Spinal cord (tissue), 10 donors: ENCODE data around the gene CEP135. TPM values are rescaled to one million over a fixed set of nuclear protein-coding genes. Genes with fewer than 3 reads are reported as not detected.
A peak's percentile ranks its signal among the peaks of the same experiment; 100 is the strongest.

Experiments used
- DNase-seq, 6 donors: peaks; one replicate each; pipeline versions ENCODE4 v3.0.0 to v3.0.0-alpha.2; 2013 to 2015; ENCODE audit warnings: low spot score in 6 of 6, low read depth in 4 of 6
- H3K27ac ChIP-seq: one replicate; pipeline ENCODE4 v1.5.1; 2013; ENCODE audit warnings: low read depth, low read length, control low read depth
- H3K27me3 ChIP-seq: one replicate; pipeline ENCODE4 v1.6.1; 2013; ENCODE audit warnings: low read length; ENCODE audit not compliant: control insufficient read depth, insufficient read depth
- H3K36me3 ChIP-seq: one replicate; pipeline ENCODE4 v1.6.1; 2013; ENCODE audit warnings: low read length; ENCODE audit not compliant: control insufficient read depth, insufficient read depth
- H3K4me1 ChIP-seq: one replicate; pipeline ENCODE4 v1.6.1; 2013; ENCODE audit warnings: low read length; ENCODE audit not compliant: control insufficient read depth, insufficient read depth
- H3K4me3 ChIP-seq: one replicate; pipeline ENCODE4 v1.5.1; 2013; ENCODE audit warnings: low read depth, low read length, control low read depth
- H3K9me3 ChIP-seq: one replicate; pipeline ENCODE4 v1.6.1; 2013; ENCODE audit warnings: low read length; ENCODE audit not compliant: control insufficient read depth, insufficient read depth
- WGBS: methylation state at CpG from one replicate; pipeline ENCODE4 v1.1.5; 2013; ENCODE audit warnings: missing lambda C conversion rate; ENCODE audit not compliant: insufficient coverage; 5-methylcytosine and 5-hydroxymethylcytosine counted together
- polyA plus RNA-seq, 2 donors: library from polyadenylated mRNA; unstranded; fragments of 120-200 nt; gene quantifications; one replicate each; pipeline ENCODE4 v1.2.1, GENCODE V29; 2013; ENCODE audit not compliant: insufficient read length in 2 of 2
- total RNA-seq, 2 donors: library from RNA; depleted of rRNA in 1 of 2; stranded (reverse); fragments of 120-200 nt in 1 of 2; fragments of >200 nt in 1 of 2; gene quantifications; one replicate each; pipeline versions ENCODE4 v1.2.3 to v1.2.4, GENCODE V29; 2013 to 2014
- donor health status: healthy.

Gene CEP135
- total and polyA plus RNA-seq, 4 donors: 9.9 to 15.3 (median 11.1) TPM

DNA sequence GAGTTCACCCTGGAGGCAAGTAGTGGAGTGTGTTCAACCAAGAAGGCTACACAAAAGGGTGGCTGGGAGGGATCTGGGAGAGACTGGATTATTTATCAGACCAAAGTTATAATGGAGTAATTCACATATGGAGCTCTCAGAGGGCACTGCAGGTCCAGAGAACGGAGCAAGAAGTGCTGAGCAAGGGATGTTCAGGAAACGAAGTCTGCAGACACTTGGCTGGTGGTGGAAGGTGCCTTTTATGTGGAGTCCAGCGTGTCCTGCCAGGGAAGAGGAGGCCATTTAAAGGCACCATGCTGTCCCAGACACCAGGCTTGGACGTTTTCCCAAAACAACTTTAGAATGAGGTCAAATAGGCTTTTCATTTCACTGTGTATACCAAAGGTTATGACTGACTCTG lies 130.1 kb downstream of the CEP135 start:
- 47% methylated on average over 3 of the region's 4 CpGs for WGBS
- peak in 1 of 6 donors; percentile 58 for DNase-seq
- H3K27ac ChIP-seq: no peak overlapping the region
- no peaks in the 10 kb centered on the region for H3K27me3 ChIP-seq
- H3K4me1 ChIP-seq: peaks cover 3% of the 10 kb centered on the region
- H3K9me3 ChIP-seq: peaks cover 2% of the 10 kb centered on the region
- H3K4me3 ChIP-seq: no peak overlapping the region
- no peaks in the 10 kb centered on the region for H3K36me3 ChIP-seq

DNA sequence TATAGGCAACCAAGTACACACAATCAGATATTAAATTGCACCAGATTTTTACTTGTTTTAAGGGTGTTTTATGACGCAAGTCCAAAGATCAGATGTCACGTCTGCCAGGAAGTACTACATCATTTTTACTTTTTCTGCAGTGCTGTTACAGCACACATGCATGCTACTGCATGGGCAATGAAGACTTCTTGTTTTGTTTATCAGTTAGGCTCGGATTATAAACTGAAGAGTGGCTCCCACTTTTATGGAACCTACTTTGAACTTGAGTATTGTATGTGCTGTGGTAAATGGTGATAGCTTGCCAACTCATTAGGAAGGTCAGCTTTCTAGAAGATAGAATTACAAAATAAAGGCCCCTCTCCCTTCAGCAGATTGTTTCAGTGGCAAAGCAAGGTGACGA lies 131.6 kb downstream of the CEP135 start:
- peaks cover 3% of the 10 kb centered on the region for H3K4me1 ChIP-seq
- 94% methylated on average over 2 of the region's 4 CpGs for WGBS
- H3K27me3 ChIP-seq: no peaks in the 10 kb centered on the region
- H3K9me3 ChIP-seq: peaks cover 2% of the 10 kb centered on the region
- DNase-seq: no peak
- H3K36me3 ChIP-seq: no peaks in the 10 kb centered on the region
- H3K4me3 ChIP-seq: no peak overlapping the region
- no peak overlapping the region for H3K27ac ChIP-seq

DNA sequence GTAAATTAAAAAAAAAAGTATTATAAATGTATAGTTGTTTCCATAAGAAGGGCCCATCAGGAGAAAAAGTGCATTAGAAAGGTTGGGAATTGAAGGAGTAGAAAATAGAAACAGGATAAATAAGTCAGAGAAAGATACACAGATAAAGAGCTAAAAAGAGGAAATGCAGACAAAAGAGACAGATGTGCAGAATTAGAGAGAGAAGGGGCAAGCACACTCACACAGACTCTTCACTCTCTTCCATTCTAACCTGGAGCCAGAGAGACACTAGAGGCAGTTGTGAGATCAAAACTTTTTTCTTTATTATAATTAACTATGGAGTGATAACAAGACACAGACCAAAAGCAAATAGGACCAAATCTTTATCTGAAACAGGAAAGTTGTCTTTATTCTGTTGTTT lies 134.1 kb downstream of the CEP135 start:
- no peaks in the 10 kb centered on the region for H3K27me3 ChIP-seq
- no peak overlapping the region for H3K27ac ChIP-seq
- no peaks in the 10 kb centered on the region for H3K9me3 ChIP-seq
- peaks cover 10% of the 10 kb centered on the region for H3K4me1 ChIP-seq
- no peaks in the 10 kb centered on the region for H3K36me3 ChIP-seq
- no peak for DNase-seq
- H3K4me3 ChIP-seq: no peak overlapping the region

Other genes starting within 250 kb of the CEP135 start
- gene EXOC1L, start 129.2 kb upstream of the CEP135 start, total RNA-seq: under 1 TPM; 0.17 to 0.59 TPM
- not detected for gene EXOC1L, start 129.2 kb upstream of the CEP135 start, polyA plus RNA-seq
- 10 to 100 TPM; 56.1 to 74.4 TPM for gene EXOC1, start 95.3 kb upstream of the CEP135 start, total RNA-seq
- 10 to 100 TPM; 50.9 to 54.3 TPM for gene EXOC1, start 95.3 kb upstream of the CEP135 start, polyA plus RNA-seq